ENCODE data around the gene EVI5. TPM values are rescaled to one million over a fixed set of nuclear protein-coding genes. Genes with fewer than 3 reads are reported as not detected.
"Not testable (repeated sequence)": the region's sequence is repeated elsewhere in the genome, so short reads cannot be mapped to it uniquely, and the experiment has no call there.

The EVI5 gene
- polyA plus RNA-seq, 1 donor from 2014 or later: 8.5 TPM

DNA sequence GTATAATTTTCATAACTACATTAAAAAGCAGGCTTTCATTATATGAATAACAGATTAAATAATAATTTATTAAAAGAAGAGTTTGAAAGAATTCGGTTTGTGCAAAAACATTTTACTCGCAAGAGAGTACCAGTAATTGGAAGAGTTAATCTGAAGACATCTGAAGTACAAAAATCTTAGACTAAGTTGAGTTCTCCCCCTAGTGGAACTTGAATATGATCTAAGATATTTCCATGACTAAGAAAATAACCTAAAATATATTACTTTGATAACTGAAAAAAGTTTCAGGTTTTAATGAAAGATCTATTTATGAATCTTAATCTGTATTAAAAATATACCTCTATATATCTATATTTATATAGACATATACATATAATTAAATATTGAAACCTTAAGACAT lies 185.7 kb downstream of the EVI5 start:
- no peak for TF ChIP-seq MXI1 (conservative IDR thresholded peaks at IDR 0.05; ENCODE audit: poor library complexity, severe bottlenecking)
- no peak for TF ChIP-seq SMC3 (conservative IDR thresholded peaks at IDR 0.05; ENCODE audit: poor library complexity)
- no peak for TF ChIP-seq EP300 (conservative IDR thresholded peaks at IDR 0.05; ENCODE audit: poor library complexity, severe bottlenecking)
- TF ChIP-seq TAF1 (IDR thresholded peaks at IDR 0.05; ENCODE audit: low read depth): no peak
- TF ChIP-seq, protein P1, sequence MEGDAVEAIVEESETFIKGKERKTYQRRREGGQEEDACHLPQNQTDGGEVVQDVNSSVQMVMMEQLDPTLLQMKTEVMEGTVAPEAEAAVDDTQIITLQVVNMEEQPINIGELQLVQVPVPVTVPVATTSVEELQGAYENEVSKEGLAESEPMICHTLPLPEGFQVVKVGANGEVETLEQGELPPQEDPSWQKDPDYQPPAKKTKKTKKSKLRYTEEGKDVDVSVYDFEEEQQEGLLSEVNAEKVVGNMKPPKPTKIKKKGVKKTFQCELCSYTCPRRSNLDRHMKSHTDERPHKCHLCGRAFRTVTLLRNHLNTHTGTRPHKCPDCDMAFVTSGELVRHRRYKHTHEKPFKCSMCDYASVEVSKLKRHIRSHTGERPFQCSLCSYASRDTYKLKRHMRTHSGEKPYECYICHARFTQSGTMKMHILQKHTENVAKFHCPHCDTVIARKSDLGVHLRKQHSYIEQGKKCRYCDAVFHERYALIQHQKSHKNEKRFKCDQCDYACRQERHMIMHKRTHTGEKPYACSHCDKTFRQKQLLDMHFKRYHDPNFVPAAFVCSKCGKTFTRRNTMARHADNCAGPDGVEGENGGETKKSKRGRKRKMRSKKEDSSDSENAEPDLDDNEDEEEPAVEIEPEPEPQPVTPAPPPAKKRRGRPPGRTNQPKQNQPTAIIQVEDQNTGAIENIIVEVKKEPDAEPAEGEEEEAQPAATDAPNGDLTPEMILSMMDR (IDR thresholded peaks at IDR 0.05; ENCODE audit: poor library complexity, severe bottlenecking): no peak
- Histone ChIP-seq H3K9me3 (ENCODE audit: low read length) (no peaks in the 10 kb centered on the region), H3K27ac (ENCODE audit: low read length) (no peak overlapping the region), H3K36me3 (ENCODE audit: insufficient read depth, low read length) (no peaks in the 10 kb centered on the region), H3K27me3 (ENCODE audit: insufficient read depth, low read depth, low read length) (no peaks in the 10 kb centered on the region), H2AFZ (ENCODE audit: low read depth, low read length) (no peak overlapping the region), H3K9me2 (ENCODE audit: insufficient read depth, low read length) (no peaks in the 10 kb centered on the region), H3F3A (ENCODE audit: insufficient read depth, low read length, poor library complexity, severe bottlenecking) (no peaks in the 10 kb centered on the region), H3K4me3 (ENCODE audit: low read length) (no peak overlapping the region), H3K9ac (ENCODE audit: low read length) (no peak overlapping the region), H3K4me2 (ENCODE audit: low read length) (no peak overlapping the region), H4K20me1 (ENCODE audit: insufficient read depth) (no peaks in the 10 kb centered on the region), H3K79me2 (replicated peaks; ENCODE audit: insufficient read depth, low read length) (no peaks in the 10 kb centered on the region)

DNA sequence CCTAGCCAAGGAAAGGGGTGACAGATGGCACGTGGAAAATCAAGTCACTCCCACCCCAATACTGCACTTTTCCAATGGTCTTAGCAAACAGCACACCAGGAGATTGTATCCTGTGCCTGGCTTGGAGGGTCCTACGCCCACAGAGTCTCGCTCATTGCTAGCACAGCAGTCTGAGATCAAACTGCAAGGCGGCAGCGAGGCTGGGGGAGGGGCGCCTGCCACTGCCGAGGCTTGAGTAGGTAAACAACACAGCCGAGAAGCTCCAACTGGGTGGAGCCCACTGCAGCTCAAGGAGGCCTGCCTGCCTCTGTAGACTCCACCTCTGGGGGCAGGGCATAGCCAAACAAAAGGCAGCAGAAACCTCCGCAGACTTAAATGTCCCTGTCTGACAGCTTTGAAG lies 195.5 kb downstream of the EVI5 start:
- not testable (repeated sequence) for H3K27ac ChIP-seq (ENCODE audit: low read length); H3K9me2 ChIP-seq (ENCODE audit: insufficient read depth, low read length); H3K79me2 ChIP-seq (replicated peaks; ENCODE audit: insufficient read depth, low read length); H4K20me1 ChIP-seq (ENCODE audit: insufficient read depth); H3K9me3 ChIP-seq (ENCODE audit: low read length); H3K9ac ChIP-seq (ENCODE audit: low read length); H3K27me3 ChIP-seq (ENCODE audit: insufficient read depth, low read depth, low read length); H2AFZ ChIP-seq (ENCODE audit: low read depth, low read length); H3F3A ChIP-seq (ENCODE audit: insufficient read depth, low read length, poor library complexity, severe bottlenecking); H3K4me3 ChIP-seq (ENCODE audit: low read length); H3K36me3 ChIP-seq (ENCODE audit: insufficient read depth, low read length); H3K4me2 ChIP-seq (ENCODE audit: low read length)

DNA sequence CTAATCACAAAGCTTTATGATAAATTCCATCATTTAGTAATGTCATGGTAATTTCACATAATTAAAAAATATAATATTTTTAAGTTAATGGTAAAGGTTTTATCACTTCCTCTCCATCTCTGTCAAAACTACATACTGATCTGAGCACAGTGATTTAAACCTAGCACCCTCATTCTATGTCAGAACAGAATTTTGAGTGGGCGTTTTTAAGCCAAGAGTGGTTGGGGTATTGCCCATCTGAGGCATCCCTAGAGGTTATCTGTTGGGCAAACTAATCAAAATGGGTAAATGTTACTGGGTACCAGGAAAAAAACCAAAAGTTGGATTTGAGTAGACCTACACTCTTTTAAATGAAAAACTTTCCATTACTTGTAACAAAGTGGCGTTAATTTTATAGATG lies 197.5 kb downstream of the EVI5 start:
- H4K20me1 ChIP-seq (ENCODE audit: insufficient read depth): no peaks in the 10 kb centered on the region
- H3K27me3 ChIP-seq (ENCODE audit: insufficient read depth, low read depth, low read length): no peaks in the 10 kb centered on the region
- H2AFZ ChIP-seq (ENCODE audit: low read depth, low read length): no peak overlapping the region
- H3K36me3 ChIP-seq (ENCODE audit: insufficient read depth, low read length): no peaks in the 10 kb centered on the region
- H3K27ac ChIP-seq (ENCODE audit: low read length): no peak overlapping the region
- TF ChIP-seq, protein P2, sequence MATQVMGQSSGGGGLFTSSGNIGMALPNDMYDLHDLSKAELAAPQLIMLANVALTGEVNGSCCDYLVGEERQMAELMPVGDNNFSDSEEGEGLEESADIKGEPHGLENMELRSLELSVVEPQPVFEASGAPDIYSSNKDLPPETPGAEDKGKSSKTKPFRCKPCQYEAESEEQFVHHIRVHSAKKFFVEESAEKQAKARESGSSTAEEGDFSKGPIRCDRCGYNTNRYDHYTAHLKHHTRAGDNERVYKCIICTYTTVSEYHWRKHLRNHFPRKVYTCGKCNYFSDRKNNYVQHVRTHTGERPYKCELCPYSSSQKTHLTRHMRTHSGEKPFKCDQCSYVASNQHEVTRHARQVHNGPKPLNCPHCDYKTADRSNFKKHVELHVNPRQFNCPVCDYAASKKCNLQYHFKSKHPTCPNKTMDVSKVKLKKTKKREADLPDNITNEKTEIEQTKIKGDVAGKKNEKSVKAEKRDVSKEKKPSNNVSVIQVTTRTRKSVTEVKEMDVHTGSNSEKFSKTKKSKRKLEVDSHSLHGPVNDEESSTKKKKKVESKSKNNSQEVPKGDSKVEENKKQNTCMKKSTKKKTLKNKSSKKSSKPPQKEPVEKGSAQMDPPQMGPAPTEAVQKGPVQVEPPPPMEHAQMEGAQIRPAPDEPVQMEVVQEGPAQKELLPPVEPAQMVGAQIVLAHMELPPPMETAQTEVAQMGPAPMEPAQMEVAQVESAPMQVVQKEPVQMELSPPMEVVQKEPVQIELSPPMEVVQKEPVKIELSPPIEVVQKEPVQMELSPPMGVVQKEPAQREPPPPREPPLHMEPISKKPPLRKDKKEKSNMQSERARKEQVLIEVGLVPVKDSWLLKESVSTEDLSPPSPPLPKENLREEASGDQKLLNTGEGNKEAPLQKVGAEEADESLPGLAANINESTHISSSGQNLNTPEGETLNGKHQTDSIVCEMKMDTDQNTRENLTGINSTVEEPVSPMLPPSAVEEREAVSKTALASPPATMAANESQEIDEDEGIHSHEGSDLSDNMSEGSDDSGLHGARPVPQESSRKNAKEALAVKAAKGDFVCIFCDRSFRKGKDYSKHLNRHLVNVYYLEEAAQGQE (IDR thresholded peaks at IDR 0.05; ENCODE audit: borderline replicate concordance): no peak
- TF ChIP-seq RAD21 (conservative IDR thresholded peaks at IDR 0.05): no peak
- no peak for TF ChIP-seq SMC3 (conservative IDR thresholded peaks at IDR 0.05; ENCODE audit: poor library complexity)
- no peak for TF ChIP-seq MXI1 (conservative IDR thresholded peaks at IDR 0.05; ENCODE audit: poor library complexity, severe bottlenecking)
- TF ChIP-seq EP300 (conservative IDR thresholded peaks at IDR 0.05; ENCODE audit: poor library complexity, severe bottlenecking): no peak
- TF ChIP-seq POLR2AphosphoS5 (IDR thresholded peaks at IDR 0.05): no peak
- no peaks in the 10 kb centered on the region for H3K79me2 ChIP-seq (replicated peaks; ENCODE audit: insufficient read depth, low read length)
- no peak overlapping the region for H3K9ac ChIP-seq (ENCODE audit: low read length)
- no peak overlapping the region for H3K4me3 ChIP-seq (ENCODE audit: low read length)
- H3K9me2 ChIP-seq (ENCODE audit: insufficient read depth, low read length): no peaks in the 10 kb centered on the region
- no peaks in the 10 kb centered on the region for H3F3A ChIP-seq (ENCODE audit: insufficient read depth, low read length, poor library complexity, severe bottlenecking)
- H3K9me3 ChIP-seq (ENCODE audit: low read length): no peaks in the 10 kb centered on the region
- H3K4me2 ChIP-seq (ENCODE audit: low read length): no peak overlapping the region
